ENCODE data around the gene TP53I13.

The TP53I13 gene

GRCh38 chr17:29607557-29608195, 39.2 kb downstream of the TP53I13 start:
- H3K27me3 ChIP-seq (ENCODE audit: control insufficient read depth, insufficient read depth, low read length): peaks cover 4% of the 10 kb centered on the region
- no peak overlapping the region for H3K4me3 ChIP-seq (ENCODE audit: low read depth, low read length)
- peaks cover 1% of the 10 kb centered on the region for H3K36me3 ChIP-seq (ENCODE audit: control insufficient read depth, insufficient read depth, low read length)
- H3K9me3 ChIP-seq (ENCODE audit: control insufficient read depth, insufficient read depth, low read length): no peaks in the 10 kb centered on the region
- H3K4me1 ChIP-seq (ENCODE audit: control insufficient read depth, insufficient read depth, low read length): no peaks in the 10 kb centered on the region
- no peak overlapping the region for H3K9ac ChIP-seq (ENCODE audit: low read depth, low read length)

GRCh38 chr17:29608986-29609385, 40.5 kb downstream of the TP53I13 start:
- H3K9ac ChIP-seq (ENCODE audit: low read depth, low read length): no peak overlapping the region
- H3K4me1 ChIP-seq (ENCODE audit: control insufficient read depth, insufficient read depth, low read length): no peaks in the 10 kb centered on the region
- H3K27me3 ChIP-seq (ENCODE audit: control insufficient read depth, insufficient read depth, low read length): peaks cover 12% of the 10 kb centered on the region
- no peak overlapping the region for H3K4me3 ChIP-seq (ENCODE audit: low read depth, low read length)
- H3K36me3 ChIP-seq (ENCODE audit: control insufficient read depth, insufficient read depth, low read length): peaks cover 2% of the 10 kb centered on the region
- no peaks in the 10 kb centered on the region for H3K9me3 ChIP-seq (ENCODE audit: control insufficient read depth, insufficient read depth, low read length)

- Histone ChIP-seq H3K4me3 (ENCODE audit: low read depth, low read length) (no peak overlapping the region), H3K9ac (ENCODE audit: low read depth, low read length) (no peak overlapping the region), H3K9me3 (ENCODE audit: control insufficient read depth, insufficient read depth, low read length) (no peaks in the 10 kb centered on the region), H3K27me3 (ENCODE audit: control insufficient read depth, insufficient read depth, low read length) (peaks cover 26% of the 10 kb centered on the region), H3K36me3 (ENCODE audit: control insufficient read depth, insufficient read depth, low read length) (peaks cover 2% of the 10 kb centered on the region), H3K4me1 (ENCODE audit: control insufficient read depth, insufficient read depth, low read length) (peaks cover 4% of the 10 kb centered on the region)
Measured at GRCh38 chr17:29610395-29610794, 41.9 kb downstream of the TP53I13 start.

GRCh38 chr17:29611351-29612093, 43.0 kb downstream of the TP53I13 start:
- H3K9me3 ChIP-seq (ENCODE audit: control insufficient read depth, insufficient read depth, low read length): no peaks in the 10 kb centered on the region
- peaks cover 2% of the 10 kb centered on the region for H3K36me3 ChIP-seq (ENCODE audit: control insufficient read depth, insufficient read depth, low read length)
- H3K27me3 ChIP-seq (ENCODE audit: control insufficient read depth, insufficient read depth, low read length): peaks cover 34% of the 10 kb centered on the region
- H3K9ac ChIP-seq (ENCODE audit: low read depth, low read length): no peak overlapping the region
- no peak overlapping the region for H3K4me3 ChIP-seq (ENCODE audit: low read depth, low read length)
- H3K4me1 ChIP-seq (ENCODE audit: control insufficient read depth, insufficient read depth, low read length): peaks cover 4% of the 10 kb centered on the region

GRCh38 chr17:29612094-29612403, 43.5 kb downstream of the TP53I13 start:
- Histone ChIP-seq H3K27me3 (ENCODE audit: control insufficient read depth, insufficient read depth, low read length) (peaks cover 40% of the 10 kb centered on the region), H3K9ac (ENCODE audit: low read depth, low read length) (no peak overlapping the region), H3K4me3 (ENCODE audit: low read depth, low read length) (no peak overlapping the region), H3K36me3 (ENCODE audit: control insufficient read depth, insufficient read depth, low read length) (peaks cover 2% of the 10 kb centered on the region), H3K4me1 (ENCODE audit: control insufficient read depth, insufficient read depth, low read length) (peaks cover 4% of the 10 kb centered on the region), H3K9me3 (ENCODE audit: control insufficient read depth, insufficient read depth, low read length) (no peaks in the 10 kb centered on the region)

GRCh38 chr17:29612404-29613280, 44.1 kb downstream of the TP53I13 start:
- H3K4me1 ChIP-seq (ENCODE audit: control insufficient read depth, insufficient read depth, low read length): peaks cover 4% of the 10 kb centered on the region
- peaks cover 2% of the 10 kb centered on the region for H3K36me3 ChIP-seq (ENCODE audit: control insufficient read depth, insufficient read depth, low read length)
- no peak overlapping the region for H3K9ac ChIP-seq (ENCODE audit: low read depth, low read length)
- H3K27me3 ChIP-seq (ENCODE audit: control insufficient read depth, insufficient read depth, low read length): peaks cover 45% of the 10 kb centered on the region
- no peak overlapping the region for H3K4me3 ChIP-seq (ENCODE audit: low read depth, low read length)
- no peaks in the 10 kb centered on the region for H3K9me3 ChIP-seq (ENCODE audit: control insufficient read depth, insufficient read depth, low read length)

GRCh38 chr17:29613352-29613837, 44.9 kb downstream of the TP53I13 start:
- peaks cover 49% of the 10 kb centered on the region for H3K27me3 ChIP-seq (ENCODE audit: control insufficient read depth, insufficient read depth, low read length)
- H3K4me1 ChIP-seq (ENCODE audit: control insufficient read depth, insufficient read depth, low read length): peaks cover 4% of the 10 kb centered on the region
- H3K9ac ChIP-seq (ENCODE audit: low read depth, low read length): no peak overlapping the region
- H3K9me3 ChIP-seq (ENCODE audit: control insufficient read depth, insufficient read depth, low read length): no peaks in the 10 kb centered on the region
- peak overlapping the region; percentile 65 for H3K4me3 ChIP-seq (ENCODE audit: low read depth, low read length)
- H3K36me3 ChIP-seq (ENCODE audit: control insufficient read depth, insufficient read depth, low read length): peaks cover 2% of the 10 kb centered on the region

- Histone ChIP-seq H3K9me3 (ENCODE audit: control insufficient read depth, insufficient read depth, low read length) (no peaks in the 10 kb centered on the region), H3K36me3 (ENCODE audit: control insufficient read depth, insufficient read depth, low read length) (peaks cover 2% of the 10 kb centered on the region), H3K4me3 (ENCODE audit: low read depth, low read length) (peak overlapping the region; percentile 65), H3K4me1 (ENCODE audit: control insufficient read depth, insufficient read depth, low read length) (peaks cover 4% of the 10 kb centered on the region), H3K9ac (ENCODE audit: low read depth, low read length) (no peak overlapping the region), H3K27me3 (ENCODE audit: control insufficient read depth, insufficient read depth, low read length) (peaks cover 51% of the 10 kb centered on the region)
Measured at GRCh38 chr17:29613856-29614255, 45.4 kb downstream of the TP53I13 start.

- Histone ChIP-seq H3K9me3 (ENCODE audit: control insufficient read depth, insufficient read depth, low read length) (no peaks in the 10 kb centered on the region), H3K9ac (ENCODE audit: low read depth, low read length) (no peak overlapping the region), H3K27me3 (ENCODE audit: control insufficient read depth, insufficient read depth, low read length) (peaks cover 51% of the 10 kb centered on the region), H3K4me1 (ENCODE audit: control insufficient read depth, insufficient read depth, low read length) (peaks cover 6% of the 10 kb centered on the region), H3K4me3 (ENCODE audit: low read depth, low read length) (no peak overlapping the region), H3K36me3 (ENCODE audit: control insufficient read depth, insufficient read depth, low read length) (peaks cover 2% of the 10 kb centered on the region)
Measured at GRCh38 chr17:29614349-29615047, 46.0 kb downstream of the TP53I13 start.

GRCh38 chr17:29615048-29615385, 46.5 kb downstream of the TP53I13 start:
- H3K9ac ChIP-seq (ENCODE audit: low read depth, low read length): no peak overlapping the region
- H3K4me1 ChIP-seq (ENCODE audit: control insufficient read depth, insufficient read depth, low read length): peaks cover 12% of the 10 kb centered on the region
- H3K27me3 ChIP-seq (ENCODE audit: control insufficient read depth, insufficient read depth, low read length): peaks cover 51% of the 10 kb centered on the region
- peaks cover 2% of the 10 kb centered on the region for H3K36me3 ChIP-seq (ENCODE audit: control insufficient read depth, insufficient read depth, low read length)
- H3K4me3 ChIP-seq (ENCODE audit: low read depth, low read length): peak overlapping the region; percentile 58
- no peaks in the 10 kb centered on the region for H3K9me3 ChIP-seq (ENCODE audit: control insufficient read depth, insufficient read depth, low read length)

GRCh38 chr17:29615492-29616299, 47.2 kb downstream of the TP53I13 start:
- H3K9me3 ChIP-seq (ENCODE audit: control insufficient read depth, insufficient read depth, low read length): no peaks in the 10 kb centered on the region
- peaks cover 15% of the 10 kb centered on the region for H3K4me1 ChIP-seq (ENCODE audit: control insufficient read depth, insufficient read depth, low read length)
- H3K27me3 ChIP-seq (ENCODE audit: control insufficient read depth, insufficient read depth, low read length): peaks cover 53% of the 10 kb centered on the region
- H3K4me3 ChIP-seq (ENCODE audit: low read depth, low read length): peak overlapping the region; percentile 58
- peaks cover 2% of the 10 kb centered on the region for H3K36me3 ChIP-seq (ENCODE audit: control insufficient read depth, insufficient read depth, low read length)
- no peak overlapping the region for H3K9ac ChIP-seq (ENCODE audit: low read depth, low read length)

Data from iPS-15b (cell line).